ENCODE results near the gene FEV. TPM values are rescaled to one million over a fixed set of nuclear protein-coding genes. Genes with fewer than 3 reads are reported as not detected.
A peak's percentile ranks its signal among the peaks of the same experiment; 100 is the strongest.

FEV gene
- total and polyA plus RNA-seq, 8 donors, result 0.35 to 32.6 (median 1.4) TPM

DNA sequence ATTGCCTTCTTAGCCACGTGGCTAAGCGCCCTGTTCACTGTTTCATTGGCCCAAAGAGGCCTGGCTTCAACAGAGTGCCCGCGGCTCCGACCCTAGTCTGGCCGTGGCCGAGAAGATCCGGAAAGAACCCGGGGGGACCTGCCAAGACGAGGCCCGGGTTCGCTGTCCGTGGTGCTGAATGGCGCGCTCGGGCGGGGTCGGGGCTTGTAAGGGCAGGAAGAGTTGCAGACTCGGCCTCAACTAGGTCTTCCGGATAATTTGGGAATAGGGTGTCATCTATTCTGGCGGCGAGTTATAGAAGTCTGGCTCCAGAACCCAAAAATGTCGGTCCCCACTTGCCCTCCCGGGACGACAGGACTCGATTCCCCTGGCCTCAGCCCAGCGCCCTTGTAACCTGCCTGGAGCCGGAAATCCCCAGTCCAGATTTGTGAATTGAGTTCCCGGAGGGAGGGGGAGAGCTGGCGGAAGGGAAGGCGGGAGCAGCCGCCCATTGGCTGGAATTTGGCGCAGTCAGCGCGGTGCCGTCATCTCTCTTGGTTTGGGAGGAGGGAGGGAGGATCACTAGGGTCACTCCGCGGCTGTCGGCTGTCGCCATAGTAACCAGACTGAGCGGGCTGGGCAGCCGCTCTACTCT is 22.0 kb downstream of the FEV start:
- Histone ChIP-seq H3K36me3 (no peaks in the 10 kb centered on the region), H3K4me1 (no peaks in the 10 kb centered on the region), H3K27me3 (peaks cover 0 to 55% (median 8%) of the 10 kb centered on the region in 4 donors), H3K9me3 (no peaks in the 10 kb centered on the region), H3K27ac (no peak overlapping the region), H3K4me3 (peak overlapping the region in 1 of 4 donors; percentile 33)
- intact Hi-C loops (cut with DNase I), result no loop called here
- DNase-seq (peak; percentile 56 to 90 (median 72)), FAIRE-seq (no peak), ATAC-seq (peak; percentile 68 to 83 (median 77))
- 1 to 2% methylated on average over 42 of the region's 42 CpGs for WGBS, 2 donors
- TF ChIP-seq, protein P1, sequence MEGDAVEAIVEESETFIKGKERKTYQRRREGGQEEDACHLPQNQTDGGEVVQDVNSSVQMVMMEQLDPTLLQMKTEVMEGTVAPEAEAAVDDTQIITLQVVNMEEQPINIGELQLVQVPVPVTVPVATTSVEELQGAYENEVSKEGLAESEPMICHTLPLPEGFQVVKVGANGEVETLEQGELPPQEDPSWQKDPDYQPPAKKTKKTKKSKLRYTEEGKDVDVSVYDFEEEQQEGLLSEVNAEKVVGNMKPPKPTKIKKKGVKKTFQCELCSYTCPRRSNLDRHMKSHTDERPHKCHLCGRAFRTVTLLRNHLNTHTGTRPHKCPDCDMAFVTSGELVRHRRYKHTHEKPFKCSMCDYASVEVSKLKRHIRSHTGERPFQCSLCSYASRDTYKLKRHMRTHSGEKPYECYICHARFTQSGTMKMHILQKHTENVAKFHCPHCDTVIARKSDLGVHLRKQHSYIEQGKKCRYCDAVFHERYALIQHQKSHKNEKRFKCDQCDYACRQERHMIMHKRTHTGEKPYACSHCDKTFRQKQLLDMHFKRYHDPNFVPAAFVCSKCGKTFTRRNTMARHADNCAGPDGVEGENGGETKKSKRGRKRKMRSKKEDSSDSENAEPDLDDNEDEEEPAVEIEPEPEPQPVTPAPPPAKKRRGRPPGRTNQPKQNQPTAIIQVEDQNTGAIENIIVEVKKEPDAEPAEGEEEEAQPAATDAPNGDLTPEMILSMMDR (IDR thresholded peaks at IDR 0.05), result no peak

DNA sequence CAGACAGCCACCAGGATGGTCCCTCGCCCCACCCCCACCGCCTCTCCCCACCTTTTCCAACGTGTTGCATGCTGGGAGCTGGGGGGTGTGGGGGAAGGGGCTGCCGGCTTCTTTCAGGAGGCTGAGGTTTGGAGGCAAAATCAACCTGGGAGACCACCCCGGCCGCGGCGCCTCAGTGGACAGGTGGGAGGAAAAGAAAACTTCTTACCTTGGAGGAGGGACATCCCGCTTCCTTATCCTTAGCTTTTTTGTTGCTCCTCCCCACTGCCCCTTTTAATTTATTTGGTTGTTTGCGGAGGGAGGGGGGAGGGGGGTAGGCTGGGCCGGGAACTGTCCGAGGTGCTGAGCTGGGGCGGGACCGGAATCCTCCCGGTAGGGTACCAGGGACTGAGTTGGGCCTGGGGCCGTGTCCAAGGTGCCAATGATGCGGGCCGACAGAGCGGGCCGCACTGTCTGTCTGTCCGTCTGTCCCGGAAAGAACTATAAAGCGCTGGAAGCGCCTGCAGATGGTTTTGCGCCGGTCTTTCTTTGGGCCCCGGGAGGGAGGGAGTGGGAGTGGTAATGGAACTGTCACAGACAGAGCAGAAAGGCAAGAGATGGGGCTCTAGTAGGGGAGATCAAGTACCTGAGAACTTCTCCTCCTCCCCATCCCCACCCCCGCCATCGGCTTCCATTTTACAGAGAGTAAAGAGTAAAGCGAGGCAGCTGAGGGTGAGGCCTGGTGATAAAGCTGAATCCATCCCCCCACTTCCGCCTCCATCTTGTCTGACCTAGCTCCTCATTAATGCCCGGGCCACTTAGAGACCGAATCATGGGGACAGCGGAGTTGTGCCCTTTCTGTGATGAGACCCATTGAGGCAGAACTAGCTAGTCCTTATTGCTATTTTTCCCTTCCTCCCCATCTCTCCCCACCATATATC is 23.1 kb downstream of the FEV start:
- DNase-seq (peak in 1 of 6 donors; percentile 51), FAIRE-seq (no peak), ATAC-seq (no peak)
- 8 to 11% methylated on average over 34 of the region's 34 CpGs for WGBS, 2 donors
- Histone ChIP-seq H3K9me3 (no peaks in the 10 kb centered on the region), H3K36me3 (no peaks in the 10 kb centered on the region), H3K4me3 (no peak overlapping the region), H3K4me1 (no peaks in the 10 kb centered on the region), H3K27ac (no peak overlapping the region), H3K27me3 (peaks cover 0 to 55% (median 8%) of the 10 kb centered on the region in 4 donors)
- TF ChIP-seq, protein P1 (IDR thresholded peaks at IDR 0.05), result no peak
- intact Hi-C loops (cut with DNase I), result no loop called here

DNA sequence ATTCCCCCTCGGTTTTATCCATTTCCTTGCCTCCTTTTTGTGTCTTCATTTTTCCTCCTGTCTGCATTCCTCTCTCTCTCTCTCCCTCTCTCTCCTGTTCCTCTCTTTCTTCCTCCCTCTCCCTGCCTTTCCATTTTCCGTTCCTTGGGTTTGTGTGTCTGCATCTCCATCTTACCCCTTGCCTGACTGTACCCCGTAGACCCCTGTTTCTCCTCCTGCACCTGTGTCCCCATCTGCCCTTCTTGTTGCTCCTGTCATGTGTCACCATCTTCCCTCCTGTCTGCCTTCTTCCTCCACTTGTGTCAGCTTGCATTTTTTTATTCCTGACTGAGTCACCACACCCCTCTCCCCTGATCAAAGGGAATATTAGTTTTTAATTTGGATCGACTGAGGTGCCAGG is 23.8 kb downstream of the FEV start:
- TF ChIP-seq, protein P1 (IDR thresholded peaks at IDR 0.05), result no peak
- FAIRE-seq, result no peak
- WGBS, 2 donors, result 9% methylated on average over 4 of the region's 4 CpGs
- Histone ChIP-seq H3K27ac (no peak overlapping the region), H3K27me3 (peaks cover 0 to 55% (median 8%) of the 10 kb centered on the region in 4 donors), H3K4me1 (no peaks in the 10 kb centered on the region), H3K4me3 (peak overlapping the region in 1 of 4 donors; percentile 5), H3K9me3 (no peaks in the 10 kb centered on the region), H3K36me3 (no peaks in the 10 kb centered on the region)
- ATAC-seq, result no peak
- intact Hi-C loops (cut with DNase I), result no loop called here
- DNase-seq, result no peak

DNA sequence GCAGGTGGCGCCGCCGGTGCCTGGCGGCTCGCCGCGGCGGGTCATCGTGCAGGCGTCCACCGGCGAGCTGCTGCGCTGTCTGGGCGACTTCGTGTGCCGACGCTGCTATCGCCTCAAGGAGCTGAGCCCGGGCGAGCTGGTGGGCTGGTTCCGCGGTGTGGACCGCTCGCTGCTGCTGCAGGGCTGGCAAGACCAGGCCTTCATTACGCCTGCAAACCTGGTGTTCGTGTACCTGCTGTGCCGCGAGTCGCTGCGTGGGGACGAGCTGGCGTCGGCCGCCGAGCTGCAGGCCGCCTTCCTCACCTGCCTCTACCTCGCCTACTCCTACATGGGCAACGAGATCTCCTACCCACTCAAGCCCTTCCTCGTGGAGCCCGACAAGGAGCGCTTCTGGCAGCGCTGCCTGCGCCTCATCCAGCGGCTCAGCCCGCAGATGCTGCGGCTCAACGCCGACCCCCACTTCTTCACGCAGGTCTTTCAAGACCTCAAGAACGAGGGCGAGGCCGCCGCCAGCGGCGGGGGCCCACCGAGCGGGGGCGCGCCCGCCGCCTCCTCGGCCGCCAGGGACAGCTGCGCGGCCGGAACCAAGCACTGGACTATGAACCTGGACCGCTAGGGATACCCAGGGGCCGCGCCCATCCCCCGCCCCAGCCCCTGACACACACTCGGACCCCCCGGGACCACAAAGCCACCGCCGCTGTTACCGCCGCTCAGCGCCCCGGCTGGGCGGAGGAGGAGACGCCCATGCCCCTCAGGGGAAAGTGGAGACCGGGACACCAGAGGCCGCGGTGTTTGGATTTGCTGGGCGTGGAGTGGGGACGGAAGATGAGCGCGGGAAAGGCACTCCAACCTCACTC is 24.4 kb downstream of the FEV start:
- H3K4me1 ChIP-seq, result no peaks in the 10 kb centered on the region
- TF ChIP-seq, protein P1 (IDR thresholded peaks at IDR 0.05), result no peak
- peak overlapping the region in 1 of 4 donors; percentile 45 for H3K4me3 ChIP-seq
- peaks cover 0 to 55% (median 8%) of the 10 kb centered on the region in 4 donors for H3K27me3 ChIP-seq
- DNase-seq (peak in 1 of 6 donors; percentile 72), ATAC-seq (no peak), FAIRE-seq (no peak)
- WGBS, 2 donors, result 2 to 4% methylated on average over 76 to 87 of the region's 87 CpGs
- intact Hi-C loops (cut with DNase I), result no loop called here
- H3K36me3 ChIP-seq, result no peaks in the 10 kb centered on the region
- H3K9me3 ChIP-seq, result no peaks in the 10 kb centered on the region
- no peak overlapping the region for H3K27ac ChIP-seq
